ENCODE results near the gene ADO.
A peak's percentile ranks its signal among the peaks of the same experiment; 100 is the strongest.

The ADO gene

GRCh38 chr10:62795100-62795499, 9.4 kb upstream of the ADO start:
- DNase-seq: no peak

GRCh38 chr10:62795762-62796161, 8.8 kb upstream of the ADO start:
- DNase-seq: no peak

GRCh38 chr10:62796896-62797295, 7.6 kb upstream of the ADO start:
- no peak for DNase-seq

GRCh38 chr10:62801871-62802270, 2.6 kb upstream of the ADO start:
- DNase-seq: no peak

GRCh38 chr10:62803724-62804355, 680 bp upstream of the ADO start:
- DNase-seq: no peak

GRCh38 chr10:62805231-62806099, 945 bp downstream of the ADO start:
- no peak for DNase-seq

- no peak for DNase-seq
These were observed 1.7 kb downstream of the ADO start for GRCh38 chr10:62806251-62806650.

- DNase-seq: no peak
These were observed 5.8 kb downstream of the ADO start for GRCh38 chr10:62810156-62810902.

GRCh38 chr10:62811159-62811875, 6.8 kb downstream of the ADO start:
- peak; percentile 45 for DNase-seq

GRCh38 chr10:62812672-62813439, 8.3 kb downstream of the ADO start:
- DNase-seq: no peak

- no peak for DNase-seq
These were observed 8.9 kb downstream of the ADO start for GRCh38 chr10:62813453-62813852.

GRCh38 chr10:62813981-62814380, 9.5 kb downstream of the ADO start:
- no peak for DNase-seq

- DNase-seq: peak; percentile 44
These were observed 10.3 kb downstream of the ADO start for GRCh38 chr10:62814756-62815380.

- peak; percentile 23 for DNase-seq
These were observed 11.0 kb downstream of the ADO start for GRCh38 chr10:62815381-62816075.

- no peak for DNase-seq
These were observed 11.5 kb downstream of the ADO start for GRCh38 chr10:62816076-62816330.

- peak; percentile 91 for DNase-seq
These were observed 12.0 kb downstream of the ADO start, which contains the start of gene EGR2 for GRCh38 chr10:62816331-62817120. Gene EGR2, minus strand, starts transcription at chr10:62816366. Its CDS starts 337 bp downstream, at chr10:62816029.

- peak; percentile 66 for DNase-seq
These were observed 12.7 kb downstream of the ADO start for GRCh38 chr10:62817121-62817765.

- DNase-seq: peak; percentile 52
These were observed 13.4 kb downstream of the ADO start for GRCh38 chr10:62817766-62818425.

- peak; percentile 68 for DNase-seq
These were observed 14.0 kb downstream of the ADO start for GRCh38 chr10:62818426-62819011.

Measured in activated T-cell treated with anti-CD3 and anti-CD28 coated beads for 4 hours (primary cell).